HepG2 (cell line): ENCODE measurements around the gene MAP2K5. TPM values are rescaled to one million over a fixed set of nuclear protein-coding genes. Genes with fewer than 3 reads are reported as not detected.
A peak's percentile ranks its signal among the peaks of the same experiment; 100 is the strongest.

Source experiments
- CREM ChIP-seq, 2 experiments: sonication (generic) in 1 of 2; formaldehyde crosslinking in 1 of 2; IDR thresholded peaks; 2 replicates each; pipeline versions ENCODE4 v1.4.0 to v1.6.1; 2016 to 2020; ENCODE audit warnings: antibody characterized with exemption in 1 of 2, mild to moderate bottlenecking in 1 of 2, missing genetic modification reagents in 1 of 2
- DMAP1 ChIP-seq: IDR thresholded peaks from 2 replicates; pipeline ENCODE4 v1.6.1; 2016
- HMG20A ChIP-seq: IDR thresholded peaks from 2 replicates; pipeline ENCODE4 v1.6.1; 2016; ENCODE audit warnings: borderline replicate concordance
- HNRNPK ChIP-seq: fragments of 200-400 bp; formaldehyde crosslinking; IDR thresholded peaks from 2 replicates; pipeline ENCODE4 v1.6.1; 2018; ENCODE audit warnings: low read length, low read depth, moderate library complexity, mild to moderate bottlenecking; ENCODE audit not compliant: poor library complexity, severe bottlenecking
- KLF13 ChIP-seq: sonication (generic); formaldehyde crosslinking; IDR thresholded peaks from 2 replicates; pipeline ENCODE4 v1.4.0; 2020; ENCODE audit warnings: mild to moderate bottlenecking, missing genetic modification reagents
- ONECUT2 ChIP-seq: sonication (generic); formaldehyde crosslinking; IDR thresholded peaks from 2 replicates; pipeline ENCODE4 v1.4.0; 2020; ENCODE audit warnings: missing genetic modification reagents
- REPIN1 ChIP-seq: sonication (generic); formaldehyde crosslinking; IDR thresholded peaks from 2 replicates; pipeline ENCODE4 v1.8.0; 2022; ENCODE audit warnings: missing genetic modification reagents, low read depth, mild to moderate bottlenecking, borderline replicate concordance
- SETDB1 ChIP-seq: sonication (generic); formaldehyde crosslinking; IDR thresholded peaks from 2 replicates; pipeline ENCODE4 v1.5.1; 2020; ENCODE audit warnings: missing genetic modification reagents, mild to moderate bottlenecking, borderline replicate concordance
- SP4 ChIP-seq: sonication (generic); formaldehyde crosslinking; IDR thresholded peaks from 2 replicates; pipeline ENCODE4 v1.8.1; 2023; ENCODE audit warnings: mild to moderate bottlenecking, missing genetic modification reagents
- THAP7 ChIP-seq: sonication (generic); formaldehyde crosslinking; IDR thresholded peaks from 2 replicates; pipeline ENCODE4 v1.8.1; 2023; ENCODE audit warnings: mild to moderate bottlenecking, missing genetic modification reagents
- USF2 ChIP-seq, 2 experiments: sonication (generic) in 1 of 2; formaldehyde crosslinking in 1 of 2; IDR thresholded peaks; 2 replicates each; pipeline versions ENCODE4 v1.5.1 to v1.6.1; 2011 to 2020; ENCODE audit warnings: borderline replicate concordance in 1 of 2, low read depth in 1 of 2, low read length in 1 of 2, mild to moderate bottlenecking in 1 of 2, missing genetic modification reagents in 1 of 2, moderate library complexity in 1 of 2
- YEATS2 ChIP-seq: sonication (generic); formaldehyde crosslinking; IDR thresholded peaks from 2 replicates; pipeline ENCODE4 v1.4.0; 2020; ENCODE audit warnings: missing genetic modification reagents, borderline replicate concordance
- ZBTB2 ChIP-seq: sonication (generic); formaldehyde crosslinking; IDR thresholded peaks from 2 replicates; pipeline ENCODE4 v1.8.0; 2022; ENCODE audit warnings: low read depth, missing genetic modification reagents
- ZNF350 ChIP-seq: sonication (generic); formaldehyde crosslinking; IDR thresholded peaks from 2 replicates; pipeline ENCODE4 v1.4.0; 2020; ENCODE audit warnings: mild to moderate bottlenecking, low read depth, missing genetic modification reagents, borderline replicate concordance
- ZNF577 ChIP-seq: sonication (generic); formaldehyde crosslinking; IDR thresholded peaks from 2 replicates; pipeline ENCODE4 v1.4.0; 2020; ENCODE audit warnings: mild to moderate bottlenecking, low read depth, missing genetic modification reagents, borderline replicate concordance
- ZNF614 ChIP-seq: IDR thresholded peaks from 2 replicates; pipeline ENCODE4 v1.6.1; 2018; ENCODE audit warnings: missing biosample characterization, missing genetic modification reagents, inconsistent platforms, borderline replicate concordance
- ZNF782 ChIP-seq: sonication (generic); formaldehyde crosslinking; IDR thresholded peaks from 2 replicates; pipeline ENCODE4 v1.4.0; 2020; ENCODE audit warnings: missing genetic modification reagents, mild to moderate bottlenecking, borderline replicate concordance
- ZSCAN9 ChIP-seq: IDR thresholded peaks from 2 replicates; pipeline ENCODE4 v1.6.1; 2016; ENCODE audit warnings: borderline replicate concordance
- polyA plus RNA-seq, 8 experiments: library from polyadenylated mRNA; depleted of rRNA in 3 of 8; stranded (reverse) in 7 of 8; unstranded in 1 of 8; fragments of >200 nt; fragmentation: Illumina TruSeq in 4 of 8; extraction: Trizol in 4 of 8; gene quantifications; 2 replicates each; pipeline versions ENCODE4 v1.2.1 to v1.2.3, GENCODE V29; 2011 to 2016; ENCODE audit warnings: low read depth in 4 of 8, missing spikeins in 1 of 8, mixed read lengths in 1 of 8; ENCODE audit not compliant: insufficient read depth in 1 of 8
- total RNA-seq, 5 experiments: library from RNA; depleted of rRNA; stranded (reverse); fragments of >200 nt; fragmentation: Illumina TruSeq; extraction: Trizol; gene quantifications; 2 replicates each; pipeline ENCODE4 v1.2.3, GENCODE V29; 2016; ENCODE audit warnings: low read depth in 1 of 5

The MAP2K5 gene
- total and polyA plus RNA-seq, 2 of the 13 experiments (the other 11 are each of a cell fraction or from before 2014, with no cell fraction given), result 4.0 to 4.3 TPM

GRCh38 chr15:67839929-67840748 is 297.6 kb downstream of the MAP2K5 start, which contains the start of gene RNU6-1 (continued):
- TF ChIP-seq ZNF782 (CRISPR knock-in tag), result no peak
- peak; percentile 96 for TF ChIP-seq USF2 (IDR thresholded peaks at IDR 0.05; ENCODE audit: low read depth, low read length)
- TF ChIP-seq USF2 (CRISPR knock-in tag; IDR thresholded peaks at IDR 0.05; ENCODE audit: borderline replicate concordance), result peak; percentile 97; the same call in 1 of the 2 replicates
- no peak for TF ChIP-seq THAP7
- peak; percentile 33; the same call in 1 of the 2 replicates for TF ChIP-seq REPIN1 (CRISPR knock-in tag)
- TF ChIP-seq ZNF614, result peak; percentile 7
- no peak for TF ChIP-seq ZBTB2 (CRISPR knock-in tag)
- TF ChIP-seq SETDB1 (CRISPR knock-in tag), result no peak
- no peak for TF ChIP-seq HMG20A (CRISPR knock-in tag)
- peak; percentile 52 for TF ChIP-seq CREM (IDR thresholded peaks at IDR 0.05)
- no peak for TF ChIP-seq CREM (CRISPR knock-in tag; IDR thresholded peaks at IDR 0.05)
- TF ChIP-seq KLF13 (CRISPR knock-in tag), result 0 out of 2 replicates have a peak, but pooled peaks have one; percentile 72
- no peak for TF ChIP-seq ZSCAN9 (CRISPR knock-in tag)
- TF ChIP-seq HNRNPK, result no peak
- no peak for TF ChIP-seq ONECUT2 (CRISPR knock-in tag)
- 0 out of 2 replicates have a peak, but pooled peaks have one; percentile 56 for TF ChIP-seq DMAP1
- TF ChIP-seq YEATS2 (CRISPR knock-in tag), result peak; percentile 13; the same call in 1 of the 2 replicates
- no peak for TF ChIP-seq SP4 (CRISPR knock-in tag)
- TF ChIP-seq ZNF350 (CRISPR knock-in tag), result peak; percentile 61; the same call in 1 of the 2 replicates
- no peak for TF ChIP-seq ZNF577
